Hair follicular keratinocyte (primary cell): ENCODE data around the gene SHISA8. TPM values are rescaled to one million over a fixed set of nuclear protein-coding genes. Genes with fewer than 3 reads are reported as not detected.

ENCODE experiments used
- total RNA-seq: library from RNA; depleted of rRNA; stranded (reverse); fragments of >200 nt; gene quantifications from 2 replicates; pipeline ENCODE4 v1.2.3, GENCODE V29; 2015

SHISA8 gene
- total RNA-seq, result not detected in 2 replicates

DNA sequence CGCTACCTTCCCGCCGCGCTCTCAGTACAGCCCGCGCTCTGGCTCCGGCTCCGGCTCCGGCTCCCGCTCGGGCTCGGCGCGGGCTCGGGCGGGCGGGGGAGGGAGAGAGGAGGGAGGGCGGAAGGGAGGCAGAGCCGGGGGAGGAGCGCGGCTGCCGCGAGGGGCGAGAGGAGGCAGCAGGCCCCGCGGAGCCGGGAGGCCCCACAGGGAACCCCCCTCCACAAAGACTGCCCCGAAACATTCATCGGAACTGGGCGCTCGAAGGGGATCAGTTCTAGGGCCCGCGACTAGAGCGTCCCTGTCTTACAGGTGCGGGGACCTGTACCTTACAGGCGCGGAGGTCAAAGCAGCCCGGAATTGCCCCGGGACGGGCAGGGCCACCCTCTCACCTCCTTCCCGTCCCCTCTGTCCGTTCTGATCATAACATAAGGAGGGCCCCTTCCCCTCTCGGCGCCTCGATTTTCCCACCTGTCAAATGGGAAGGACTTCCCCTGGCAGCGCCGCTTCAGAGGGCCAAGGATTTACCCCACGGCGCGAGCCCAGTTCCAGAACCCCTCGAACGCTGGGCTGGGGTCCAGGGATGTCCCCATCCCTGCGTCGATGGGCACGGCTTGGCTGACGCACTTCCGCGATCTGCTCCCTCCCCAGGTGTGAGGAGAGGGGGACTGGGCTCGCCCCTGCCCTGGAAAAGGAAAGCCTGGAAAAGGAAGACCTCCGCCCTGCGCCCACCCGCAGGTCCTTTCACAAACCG lies at the start of gene SHISA8:
Gene SHISA8, minus strand, starts transcription at position 40 of the 751 bp plus-strand sequence. CDS start 407 bp downstream, outside the sequence.

DNA sequence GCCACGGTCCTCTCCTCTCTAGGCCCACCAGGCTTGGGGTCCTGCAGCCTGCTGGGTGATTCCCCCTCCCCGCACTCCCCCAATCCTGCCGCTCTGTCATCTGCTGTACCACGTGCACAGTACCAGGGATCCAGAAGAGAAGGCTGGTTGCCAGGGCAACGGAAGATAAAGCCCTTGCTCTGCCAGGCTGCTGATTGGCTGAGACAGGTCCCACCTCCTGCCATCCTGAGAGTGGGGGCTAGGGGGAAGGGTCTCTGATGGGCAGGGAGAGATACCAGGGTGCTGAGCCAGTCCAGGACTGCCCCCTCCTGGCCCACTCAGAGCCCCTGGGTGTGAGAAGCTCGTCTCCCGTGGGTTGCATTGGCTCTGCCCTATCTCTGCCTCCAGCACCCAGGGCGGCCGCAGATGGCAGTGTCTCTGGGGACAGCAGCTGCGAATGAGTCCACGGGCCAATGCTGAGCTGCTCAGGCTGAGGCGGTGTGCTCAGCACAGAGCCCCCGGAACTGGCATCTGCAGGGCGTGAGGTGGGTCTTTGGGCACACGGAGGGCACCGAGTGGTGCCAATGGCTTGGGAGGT lies 37.1 kb upstream of the SHISA8 start, which contains the start of gene SMIM45:
Gene SMIM45, plus strand, starts transcription at position 253 of the 577 bp plus-strand sequence.

DNA sequence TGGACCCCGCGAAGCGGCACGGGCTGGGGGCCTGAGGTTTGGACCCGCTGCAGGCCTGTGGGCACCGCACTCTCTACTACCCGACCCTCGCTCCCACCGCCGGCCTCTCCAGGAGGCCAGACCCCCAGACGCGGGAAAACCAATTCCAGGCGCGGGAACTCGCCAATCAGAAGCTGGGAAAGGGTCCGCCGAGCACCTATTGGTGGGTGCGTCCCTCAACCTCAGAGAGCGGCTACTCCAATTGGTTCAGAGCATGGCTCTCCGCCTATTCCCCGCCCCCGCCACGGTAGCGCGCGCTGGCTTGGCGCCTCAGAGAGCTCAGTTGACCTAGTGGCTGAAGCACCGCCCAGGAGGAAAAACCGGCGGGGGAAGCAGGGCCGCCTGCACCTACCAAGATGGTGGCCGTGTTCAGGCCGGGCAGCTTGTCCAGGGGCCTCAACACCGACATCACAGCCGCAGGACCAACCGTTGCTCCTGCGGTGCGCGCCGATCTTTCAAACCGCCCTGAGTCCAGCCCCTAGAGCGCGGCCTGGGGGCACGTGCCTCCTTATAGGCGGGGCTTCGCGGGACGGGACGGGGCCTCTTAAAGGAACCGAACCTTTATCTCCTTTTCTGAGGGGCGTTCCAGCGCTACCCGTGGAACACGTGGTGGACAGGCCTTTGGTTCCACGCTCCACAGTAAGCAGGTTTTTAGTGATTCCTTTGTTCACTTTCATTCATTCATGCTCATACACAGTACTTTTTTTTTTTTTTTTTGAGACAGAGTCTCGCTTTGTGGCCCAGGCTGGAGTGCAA lies 32.0 kb upstream of the SHISA8 start, which contains the start of gene CENPM:
Gene CENPM, minus strand, starts transcription at position 524 of the 795 bp plus-strand sequence. Its CDS starts 76 bp downstream, at position 448.

Other genes starting within 250 kb of the SHISA8 start
- gene SNU13, start 226.2 kb downstream of the SHISA8 start, total RNA-seq, result 166 and 191 TPM in 2 replicates
- 0.31 TPM in 1 of 2 replicates, not detected in the other for gene MEI1, start 215.6 kb downstream of the SHISA8 start, total RNA-seq
- gene CCDC134, start 114.4 kb downstream of the SHISA8 start, total RNA-seq, result 4.9 and 9.4 TPM in 2 replicates
- gene SREBF2, start 82.0 kb downstream of the SHISA8 start, total RNA-seq, result 64.7 and 91.4 TPM in 2 replicates
- 0.23 TPM in 1 of 2 replicates, not detected in the other for gene TNFRSF13C, start 11.7 kb upstream of the SHISA8 start, total RNA-seq
- gene CENPM, start 32.1 kb upstream of the SHISA8 start, total RNA-seq, result 9.0 and 35.0 TPM in 2 replicates
- 0.08 TPM in 1 of 2 replicates, not detected in the other for gene SEPTIN3, start 54.4 kb upstream of the SHISA8 start, total RNA-seq
- not detected in 2 replicates for gene WBP2NL, start 83.7 kb upstream of the SHISA8 start, total RNA-seq
- gene NAGA, start 155.7 kb upstream of the SHISA8 start, total RNA-seq, result 25.4 and 27.9 TPM in 2 replicates
- gene PHETA2, start 159.2 kb upstream of the SHISA8 start, total RNA-seq, result 6.3 and 9.5 TPM in 2 replicates
- 3.0 and 5.1 TPM in 2 replicates for gene SMDT1, start 164.6 kb upstream of the SHISA8 start, total RNA-seq
- 47.7 and 54.7 TPM in 2 replicates for gene NDUFA6, start 175.7 kb upstream of the SHISA8 start, total RNA-seq
- 0.04 and 0.47 TPM in 2 replicates for gene CYP2D6, start 215.7 kb upstream of the SHISA8 start, total RNA-seq